AG10803 (cell line): ENCODE measurements around the gene TM4SF18.

Experiments used
- DNase-seq: peaks from one replicate; pipeline ENCODE4 v3.0.0; 2010; ENCODE audit warnings: low read depth
- H3K4me3 ChIP-seq: 2 replicates; pipeline ENCODE4 v1.5.1; 2011; ENCODE audit warnings: mild to moderate bottlenecking, low read length, control low read depth
- TF ChIP-seq, protein P1 (sequence below): conservative IDR thresholded peaks from 2 replicates; pipeline ENCODE4 v1.5.1; 2011; ENCODE audit warnings: mild to moderate bottlenecking, low read length, control low read depth, inconsistent platforms

The TM4SF18 gene

DNA sequence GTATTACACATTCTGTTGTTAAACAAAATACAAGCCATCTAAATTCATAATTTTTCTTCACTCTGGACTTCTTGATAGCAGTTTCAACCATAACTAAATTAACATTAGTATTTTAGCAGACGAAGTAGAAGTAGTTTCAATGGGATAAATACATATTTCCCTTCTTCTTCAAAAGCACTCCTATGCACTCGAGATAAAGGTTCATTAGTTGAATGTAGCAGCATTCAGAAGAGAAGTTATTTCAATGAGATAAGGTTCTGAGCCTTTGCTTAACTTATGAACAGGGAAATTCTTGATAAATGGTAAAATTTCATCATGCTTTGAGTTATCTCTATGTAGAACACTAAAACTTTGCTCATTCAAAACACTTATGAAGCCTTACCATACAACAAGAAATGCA, 11.8 kb downstream of the TM4SF18 start:
- TF ChIP-seq, protein P1, sequence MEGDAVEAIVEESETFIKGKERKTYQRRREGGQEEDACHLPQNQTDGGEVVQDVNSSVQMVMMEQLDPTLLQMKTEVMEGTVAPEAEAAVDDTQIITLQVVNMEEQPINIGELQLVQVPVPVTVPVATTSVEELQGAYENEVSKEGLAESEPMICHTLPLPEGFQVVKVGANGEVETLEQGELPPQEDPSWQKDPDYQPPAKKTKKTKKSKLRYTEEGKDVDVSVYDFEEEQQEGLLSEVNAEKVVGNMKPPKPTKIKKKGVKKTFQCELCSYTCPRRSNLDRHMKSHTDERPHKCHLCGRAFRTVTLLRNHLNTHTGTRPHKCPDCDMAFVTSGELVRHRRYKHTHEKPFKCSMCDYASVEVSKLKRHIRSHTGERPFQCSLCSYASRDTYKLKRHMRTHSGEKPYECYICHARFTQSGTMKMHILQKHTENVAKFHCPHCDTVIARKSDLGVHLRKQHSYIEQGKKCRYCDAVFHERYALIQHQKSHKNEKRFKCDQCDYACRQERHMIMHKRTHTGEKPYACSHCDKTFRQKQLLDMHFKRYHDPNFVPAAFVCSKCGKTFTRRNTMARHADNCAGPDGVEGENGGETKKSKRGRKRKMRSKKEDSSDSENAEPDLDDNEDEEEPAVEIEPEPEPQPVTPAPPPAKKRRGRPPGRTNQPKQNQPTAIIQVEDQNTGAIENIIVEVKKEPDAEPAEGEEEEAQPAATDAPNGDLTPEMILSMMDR = no peak
- no peak for DNase-seq
- no peak overlapping the region for H3K4me3 ChIP-seq

DNA sequence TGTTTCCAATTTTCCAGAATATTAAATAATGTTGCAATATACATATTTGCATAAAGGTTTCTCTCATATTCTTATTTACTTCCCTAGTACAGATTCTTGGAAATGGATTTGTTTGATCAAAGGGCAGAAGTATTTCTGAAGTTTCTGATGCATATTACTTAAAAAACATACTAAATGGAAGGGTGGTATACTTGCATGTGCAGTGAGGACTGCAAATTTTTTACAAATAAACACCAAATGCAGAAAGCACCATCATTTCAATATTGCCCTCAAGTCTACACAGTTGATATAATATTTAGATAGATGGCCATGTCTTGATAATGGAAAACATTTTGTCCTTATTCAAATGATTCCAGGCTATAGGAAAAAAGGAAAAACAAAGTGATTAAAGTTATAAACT, 12.3 kb downstream of the TM4SF18 start:
- no peak overlapping the region for H3K4me3 ChIP-seq
- no peak for DNase-seq
- TF ChIP-seq, protein P1 = no peak

DNA sequence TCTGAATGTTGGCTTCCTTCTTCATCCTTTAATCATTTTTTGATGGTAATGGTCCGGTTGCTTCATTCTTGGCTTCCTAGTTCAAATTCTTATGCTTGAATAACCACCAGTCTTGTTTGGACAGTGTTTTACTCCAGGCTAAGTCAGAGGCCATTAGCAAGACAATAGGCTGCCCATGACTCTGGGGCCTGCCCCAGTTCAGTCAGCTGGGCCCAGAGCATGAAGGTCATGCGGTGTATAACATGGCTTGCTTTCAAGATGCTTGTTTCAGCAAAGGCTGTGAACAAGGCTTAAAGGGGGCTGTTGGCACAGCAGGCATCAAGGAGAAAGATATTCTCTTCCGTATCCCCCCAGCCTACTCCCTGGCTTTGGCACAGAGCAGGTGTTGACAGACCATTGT, 13.7 kb downstream of the TM4SF18 start:
- H3K4me3 ChIP-seq = no peak overlapping the region
- DNase-seq = no peak
- TF ChIP-seq, protein P1 = no peak

DNA sequence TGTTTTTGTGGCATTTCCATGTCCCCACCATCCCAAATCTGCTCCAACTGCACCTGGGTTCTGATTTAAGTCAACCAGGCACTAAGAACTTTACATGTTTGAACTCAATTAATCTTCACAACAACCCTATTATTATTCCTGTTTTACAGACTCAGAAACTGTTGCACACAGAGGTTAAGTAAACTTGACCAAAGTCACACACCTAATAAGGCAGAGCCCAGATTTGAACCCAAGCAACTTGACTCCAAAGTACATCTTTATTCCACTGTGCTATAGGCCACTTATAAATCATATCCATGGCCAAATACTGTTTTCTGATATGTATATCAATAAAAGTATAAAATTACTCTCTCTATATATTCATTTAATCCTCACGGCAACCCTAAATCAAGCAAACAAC, 16.4 kb downstream of the TM4SF18 start:
- H3K4me3 ChIP-seq = no peak overlapping the region
- TF ChIP-seq, protein P1 = no peak
- no peak for DNase-seq

DNA sequence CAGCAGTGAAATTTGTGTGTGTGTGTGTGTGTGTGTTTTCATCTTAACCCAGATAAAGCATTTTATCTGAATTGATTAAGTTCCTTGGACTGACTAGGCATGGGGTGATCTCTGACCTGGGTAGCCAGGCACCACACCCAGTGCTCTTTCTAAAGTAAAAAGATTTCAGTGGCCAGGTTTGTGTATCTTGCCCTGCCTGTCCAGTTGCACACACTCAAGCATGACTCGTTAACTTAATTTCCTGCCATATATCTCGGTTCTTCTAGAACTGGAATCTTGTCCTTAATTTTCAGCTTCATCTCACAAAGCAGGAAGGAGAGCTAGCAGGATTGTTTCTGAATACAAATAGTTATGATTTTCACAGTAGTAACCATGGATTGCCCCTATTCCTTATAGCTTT, 17.0 kb downstream of the TM4SF18 start:
- no peak overlapping the region for H3K4me3 ChIP-seq
- TF ChIP-seq, protein P1 = no peak
- DNase-seq = peak; percentile 21

DNA sequence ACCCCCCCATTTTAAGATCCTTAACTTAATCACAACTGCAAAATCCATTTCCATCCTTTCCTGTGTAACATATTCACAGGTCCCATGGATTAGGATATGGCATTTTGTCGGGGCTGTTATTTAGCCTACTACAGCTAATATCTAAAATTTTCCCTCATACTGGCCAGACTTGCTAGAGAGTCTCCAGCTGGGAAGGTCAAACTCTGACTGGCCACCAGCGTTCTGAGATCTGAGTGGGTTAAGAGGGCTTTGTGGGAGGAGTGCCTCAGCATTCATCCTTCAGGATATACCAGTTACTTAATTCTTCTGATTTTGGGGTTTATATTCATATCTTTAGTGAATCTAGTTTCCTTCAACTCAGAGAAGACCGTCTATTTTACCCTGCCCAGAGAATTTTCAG, 17.7 kb downstream of the TM4SF18 start:
- no peak for DNase-seq
- H3K4me3 ChIP-seq = no peak overlapping the region
- TF ChIP-seq, protein P1 = no peak

DNA sequence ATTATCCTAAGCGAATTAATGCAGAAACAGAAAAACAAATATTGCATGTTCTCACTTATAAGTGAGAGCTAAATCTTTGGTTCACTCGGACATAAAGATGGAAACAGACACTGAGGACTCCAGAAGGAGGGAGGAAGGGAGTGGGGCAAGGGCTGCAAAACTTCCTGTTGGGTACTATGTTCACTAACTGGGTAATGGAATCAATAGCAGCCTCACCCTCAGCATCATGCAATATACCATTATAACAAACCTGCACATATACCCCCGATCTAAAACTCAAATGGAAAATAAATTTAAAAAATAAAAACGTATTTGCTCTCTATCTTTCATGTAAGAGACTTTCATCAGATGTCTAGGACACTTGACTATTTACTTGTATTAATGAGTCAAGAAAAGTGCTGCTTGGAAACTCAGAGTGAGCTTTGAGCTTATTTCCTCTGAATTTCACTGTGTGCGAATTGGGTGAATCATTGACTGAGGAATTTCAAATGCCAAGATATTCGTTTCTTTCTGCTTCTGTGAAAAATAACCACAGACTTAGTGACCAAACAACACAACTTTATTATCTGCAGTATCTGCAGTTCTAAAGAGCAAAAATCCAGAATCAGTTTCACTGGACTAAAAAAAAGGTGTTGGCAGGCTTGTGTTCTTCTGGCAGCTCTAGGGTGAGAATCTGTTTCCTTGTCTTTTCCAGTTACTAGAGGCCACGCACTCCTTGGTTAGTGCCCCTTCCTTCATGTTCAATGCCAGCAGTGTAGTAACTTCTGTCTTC, 18.4 kb downstream of the TM4SF18 start:
- DNase-seq = peak; percentile 88
- H3K4me3 ChIP-seq = no peak overlapping the region
- TF ChIP-seq, protein P1 = no peak
